Colon (tissue), 2 donors: Measurements from ENCODE around the gene MAP4K3.
"Not testable (repeated sequence)": the region's sequence is repeated elsewhere in the genome, so short reads cannot be mapped to it uniquely, and the experiment has no call there.

Experiments used
- FAIRE-seq: peaks from 2 replicates; lab custom pipeline; 2012; peaks lifted over from hg19 to GRCh38; lab: Jason Lieb, UNC
- donor health status: control.
- donor health status: control.

MAP4K3 gene

DNA sequence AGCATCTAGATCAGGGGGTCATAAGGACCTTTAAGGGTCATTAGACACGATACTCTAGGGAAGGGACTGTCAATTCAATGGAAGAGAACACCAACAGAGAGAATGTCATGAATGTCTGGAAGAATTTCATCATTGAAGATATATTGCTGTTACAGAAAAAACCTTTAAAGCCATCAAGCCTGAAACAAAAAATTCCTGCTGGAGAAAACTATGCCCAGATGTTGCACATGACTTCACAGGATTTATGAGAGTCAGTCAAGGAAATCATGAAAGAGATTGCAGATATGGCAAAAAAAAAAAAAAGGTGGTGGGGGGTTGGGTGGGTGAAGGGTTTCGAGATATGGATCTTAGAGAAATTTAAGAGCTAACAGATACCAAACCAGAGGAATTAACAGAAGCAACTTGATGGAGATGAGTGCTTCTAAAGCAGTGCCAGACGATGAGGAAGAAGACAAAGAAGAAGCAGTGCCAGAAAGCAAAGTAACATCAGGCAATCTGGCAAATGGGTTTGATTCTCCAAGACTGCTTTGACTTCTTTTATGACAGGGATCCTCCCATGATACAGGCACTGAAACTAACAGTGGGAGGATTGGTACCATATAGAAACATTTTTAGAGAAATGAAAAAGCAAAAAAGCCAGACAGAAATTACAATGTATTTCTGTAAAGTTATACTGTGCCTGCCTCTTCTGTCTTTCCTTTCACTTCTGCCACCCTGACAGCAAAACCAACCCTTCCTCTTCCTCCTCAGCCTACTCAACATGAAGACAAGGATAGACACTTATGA lies 28.5 kb downstream of the MAP4K3 start:
- FAIRE-seq = no peak

DNA sequence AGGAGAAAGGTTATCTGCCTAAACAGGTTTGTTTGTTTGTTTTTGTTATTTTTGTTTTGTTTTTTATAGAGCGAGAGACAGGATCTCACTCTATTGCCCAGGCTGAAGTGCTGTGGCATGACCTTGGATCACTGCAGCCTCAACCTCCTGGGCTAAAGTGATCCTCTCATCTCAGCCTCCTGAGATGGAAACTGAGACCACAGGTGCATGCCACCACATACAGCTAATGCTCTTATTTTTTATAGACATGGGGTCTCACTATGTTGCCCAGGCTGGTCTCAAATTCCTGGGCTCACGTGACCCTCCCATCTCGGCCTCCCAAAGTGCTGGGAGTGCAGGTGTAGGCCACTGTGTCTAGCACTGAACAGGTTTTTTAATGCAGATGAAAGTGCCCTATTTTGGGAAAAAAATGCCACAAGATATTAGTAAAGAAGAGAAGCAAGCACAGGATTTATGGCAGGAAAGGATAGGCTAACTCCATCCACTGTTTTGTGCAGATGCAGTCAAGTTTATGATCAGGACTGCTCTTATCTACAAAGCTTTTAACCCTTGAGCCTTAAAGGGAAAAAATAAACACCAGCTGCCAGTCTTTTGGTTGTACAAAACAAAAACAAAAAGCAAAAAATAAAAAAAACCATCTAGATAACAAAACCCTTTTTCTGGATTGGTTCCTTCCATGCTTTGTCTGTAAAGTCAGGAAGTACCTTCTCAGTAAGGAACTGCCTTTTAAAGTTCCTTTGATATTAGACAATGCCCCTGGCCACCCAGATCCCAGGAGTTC lies 29.4 kb downstream of the MAP4K3 start:
- FAIRE-seq = no peak

DNA sequence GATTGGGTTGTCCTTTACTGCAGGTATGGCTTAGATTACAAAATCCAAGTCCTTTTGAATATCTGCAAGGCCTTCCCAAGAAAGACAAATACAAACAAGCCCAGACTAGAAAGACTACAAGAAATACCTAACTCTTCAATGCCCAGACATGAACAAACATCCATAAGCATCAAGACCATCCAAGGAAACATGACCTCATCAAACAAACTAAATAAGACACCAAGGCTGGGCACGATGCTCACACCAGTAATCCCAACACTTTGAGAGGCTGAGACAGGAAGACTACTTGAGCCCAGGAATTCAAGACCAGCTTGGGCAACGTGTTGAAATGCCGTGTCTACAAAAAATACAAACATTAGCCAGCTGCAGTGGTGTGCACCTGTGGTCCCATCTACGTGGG lies 31.7 kb downstream of the MAP4K3 start:
- FAIRE-seq = no peak

DNA sequence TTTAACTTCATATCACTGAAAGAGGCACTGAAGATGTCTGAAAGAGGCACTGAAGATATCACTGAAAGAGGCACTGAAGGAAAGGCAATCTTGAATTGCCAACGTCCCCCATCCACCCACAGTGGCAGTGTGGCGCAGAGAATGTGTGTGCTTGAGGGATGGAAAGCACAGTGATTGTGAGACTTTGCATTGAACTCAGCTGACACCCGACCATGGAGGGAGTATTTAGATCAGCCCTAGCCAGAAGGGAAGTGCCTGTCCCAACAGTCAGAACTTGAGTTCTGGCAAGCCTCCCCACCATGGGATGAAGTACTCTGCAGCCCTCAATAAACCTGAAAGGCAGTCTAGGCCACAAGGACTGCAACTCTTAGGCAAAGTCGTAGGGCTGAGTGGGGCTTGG lies 33.8 kb downstream of the MAP4K3 start:
- FAIRE-seq = no peak

DNA sequence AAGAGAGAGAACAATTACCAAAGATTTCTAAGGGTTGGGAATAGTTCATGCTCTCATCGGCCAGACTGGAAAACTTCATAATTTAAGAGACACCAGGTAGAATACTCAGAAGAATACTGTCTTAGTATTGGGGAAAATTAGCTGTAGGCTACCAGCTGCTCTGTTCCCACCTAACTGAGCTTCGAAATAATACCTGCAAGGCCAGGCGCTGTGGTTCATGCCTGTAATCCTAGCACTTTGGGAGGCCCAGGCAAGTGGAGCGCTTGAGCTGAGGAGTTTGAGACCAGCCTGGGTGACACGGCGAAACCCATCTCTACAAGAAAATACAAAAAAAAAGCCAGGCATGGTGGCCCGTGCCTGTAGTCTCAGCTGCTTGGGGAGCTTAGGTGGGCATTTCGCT lies 35.8 kb downstream of the MAP4K3 start:
- FAIRE-seq = no peak

DNA sequence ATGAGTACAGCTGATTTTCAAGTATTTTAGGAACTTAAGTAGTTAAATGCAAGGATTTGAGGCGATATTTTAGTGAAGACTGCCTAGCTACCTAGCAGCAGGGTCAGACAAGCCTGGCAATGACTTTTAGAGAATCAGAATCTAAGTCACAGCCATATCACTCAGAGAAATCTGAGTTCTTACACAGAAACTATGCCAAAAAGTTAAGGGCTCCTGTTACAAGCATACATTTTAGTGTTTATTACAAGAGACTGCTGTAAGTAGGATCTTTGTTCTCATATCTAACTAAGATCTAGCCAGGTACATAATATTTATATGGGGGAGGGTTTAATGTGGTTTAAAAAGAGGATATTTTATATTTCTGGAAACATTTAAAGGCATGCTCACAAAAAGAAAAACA lies 37.5 kb downstream of the MAP4K3 start:
- FAIRE-seq = no peak

DNA sequence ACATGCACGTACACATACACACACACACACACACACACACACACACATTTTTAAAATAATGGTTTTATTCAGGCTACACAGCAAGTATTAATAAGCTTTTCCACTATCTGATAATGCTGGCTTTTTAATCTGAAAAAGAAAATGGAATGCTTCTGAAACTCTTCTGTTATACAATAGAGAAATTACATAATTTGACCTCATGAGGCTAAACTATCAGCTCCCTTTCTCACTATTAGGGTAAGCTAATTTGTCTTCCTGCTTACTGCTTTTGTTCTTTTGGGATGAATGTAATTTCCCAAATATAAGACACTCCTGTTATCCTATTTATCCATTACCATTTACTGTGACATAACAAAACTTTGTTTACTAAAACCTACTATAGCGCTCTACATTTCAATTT lies 41.8 kb downstream of the MAP4K3 start:
- no peak for FAIRE-seq

DNA sequence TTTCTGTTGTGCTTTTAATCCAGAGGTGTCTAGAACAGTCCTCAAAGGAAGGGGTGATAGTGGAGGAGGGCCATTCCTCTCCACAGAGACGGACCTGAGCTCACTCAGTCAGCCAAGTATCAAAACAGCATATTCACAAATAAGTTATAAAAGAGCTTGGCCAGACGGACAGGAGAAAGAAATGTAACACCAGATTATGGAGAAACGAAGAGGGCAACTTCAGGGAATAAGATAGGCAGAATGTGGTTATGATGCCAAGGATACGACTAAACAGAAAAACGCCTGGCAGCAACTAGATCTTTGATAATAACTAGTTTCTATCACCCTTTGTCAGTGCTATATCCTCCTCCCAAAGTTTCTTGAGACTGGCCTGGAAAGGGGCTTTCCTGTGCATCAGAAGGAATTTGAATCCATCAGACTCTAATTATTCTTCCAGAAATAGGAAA lies 42.5 kb downstream of the MAP4K3 start:
- FAIRE-seq = no peak

DNA sequence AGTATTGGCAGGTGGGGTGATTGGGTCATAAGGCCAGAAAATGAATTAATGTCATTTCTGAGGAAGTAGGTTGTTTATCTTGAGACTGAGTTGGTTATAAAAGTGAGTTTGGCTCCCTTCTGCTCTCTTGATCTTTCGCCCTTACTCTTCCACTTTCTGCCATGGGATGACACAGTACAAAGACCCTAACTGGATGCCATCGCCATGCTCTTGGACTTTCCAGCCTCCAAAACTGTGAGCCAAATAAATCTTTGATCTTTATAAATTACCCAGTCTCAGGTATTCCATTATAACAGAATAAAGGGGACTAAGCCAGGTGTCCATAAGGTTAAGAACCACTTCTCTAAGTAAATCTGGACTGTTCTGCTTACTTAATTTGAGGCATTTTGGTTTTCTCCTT lies 44.4 kb downstream of the MAP4K3 start:
- FAIRE-seq = no peak

DNA sequence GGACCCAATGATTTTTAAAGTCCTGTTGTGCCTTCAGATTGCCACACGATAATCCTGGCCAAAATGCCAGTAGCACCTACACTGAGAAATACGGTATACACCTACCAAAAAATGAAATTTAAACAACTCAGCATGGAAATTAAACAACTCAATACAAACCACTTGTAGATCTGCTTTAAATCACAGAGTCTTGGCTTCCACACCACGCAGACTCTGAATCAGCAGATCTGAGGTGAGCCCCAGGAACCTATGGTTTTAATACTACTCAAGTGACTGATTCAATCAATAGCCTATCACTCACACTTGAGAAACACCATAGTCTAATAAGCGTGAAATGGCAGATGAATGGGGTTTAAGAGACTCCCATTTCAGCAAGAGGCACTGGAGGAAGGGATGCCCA lies 46.9 kb downstream of the MAP4K3 start:
- no peak for FAIRE-seq

DNA sequence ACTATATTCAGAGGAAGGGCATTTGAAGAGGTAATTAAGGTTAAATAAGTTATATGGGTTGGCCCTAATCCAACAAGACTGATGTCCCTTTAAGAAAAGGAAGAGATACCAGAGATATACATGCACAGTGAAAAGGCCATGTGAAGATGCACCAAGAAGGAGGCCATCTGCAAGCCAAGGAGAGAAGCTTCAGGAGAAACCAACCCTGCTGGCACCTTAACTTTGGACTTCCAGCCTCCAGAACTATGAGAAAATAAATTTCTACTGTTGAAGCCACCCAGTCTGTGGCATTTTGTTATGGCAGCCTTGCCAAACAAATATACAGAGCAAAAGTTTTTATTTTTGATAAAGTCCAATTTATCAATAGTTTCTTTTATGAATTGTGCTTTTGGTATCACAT lies 51.0 kb downstream of the MAP4K3 start:
- no peak for FAIRE-seq

DNA sequence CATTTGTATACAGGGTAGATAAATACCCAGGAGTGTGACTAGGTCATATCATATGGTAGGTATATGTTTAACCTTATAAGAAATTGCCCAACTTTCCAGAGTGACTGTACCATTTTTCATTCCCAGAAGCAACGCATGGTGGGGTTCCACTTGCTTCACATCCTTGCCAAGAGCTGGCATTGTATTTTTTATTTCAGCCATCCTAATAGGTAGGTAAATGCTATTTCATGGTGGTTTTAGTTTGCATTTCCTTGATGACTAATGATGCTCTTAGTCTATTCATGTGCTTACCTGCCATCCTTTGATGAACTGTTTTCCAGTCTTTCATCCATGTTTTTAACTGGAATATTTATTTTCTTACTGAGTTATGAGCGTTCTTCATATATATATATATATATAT lies 51.9 kb downstream of the MAP4K3 start:
- FAIRE-seq = no peak

DNA sequence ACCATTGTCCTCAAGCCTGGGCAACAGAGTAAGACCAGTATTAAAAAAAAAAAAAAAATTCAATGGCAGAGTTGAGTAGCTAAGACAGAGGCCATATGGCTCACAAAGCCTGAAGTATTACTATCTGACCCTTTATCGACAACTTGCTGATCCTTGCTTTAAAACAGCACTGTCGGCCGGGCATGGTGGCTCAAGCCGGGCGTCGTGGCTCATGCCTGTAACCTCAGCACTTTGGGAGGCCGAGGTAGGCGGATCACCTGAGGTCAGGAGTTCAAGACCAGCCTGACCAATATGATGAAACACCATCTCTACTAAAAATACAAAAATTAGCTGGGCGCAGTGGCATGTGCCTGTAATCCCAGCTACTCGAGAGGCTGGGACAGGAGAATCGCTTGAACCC lies 53.0 kb downstream of the MAP4K3 start:
- FAIRE-seq = not testable (repeated sequence)

DNA sequence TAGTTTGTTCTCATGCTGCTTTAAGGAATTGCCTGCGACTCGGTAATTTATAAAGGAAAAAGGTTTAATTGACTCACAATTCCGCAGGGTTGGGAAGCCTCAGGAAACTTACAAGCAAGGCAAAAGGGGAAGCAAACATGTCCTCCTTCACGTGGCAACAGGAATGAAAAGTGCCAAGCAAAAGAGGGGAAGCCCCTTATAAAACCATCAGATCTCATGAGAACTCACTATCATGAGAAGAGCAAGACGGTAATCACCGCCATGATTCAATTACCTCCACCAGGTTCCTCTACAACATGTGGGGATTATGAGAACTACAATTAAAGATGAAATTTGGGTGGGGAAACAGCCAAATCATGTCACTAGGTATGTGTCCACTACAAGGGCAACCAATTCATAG lies 53.9 kb downstream of the MAP4K3 start:
- no peak for FAIRE-seq

DNA sequence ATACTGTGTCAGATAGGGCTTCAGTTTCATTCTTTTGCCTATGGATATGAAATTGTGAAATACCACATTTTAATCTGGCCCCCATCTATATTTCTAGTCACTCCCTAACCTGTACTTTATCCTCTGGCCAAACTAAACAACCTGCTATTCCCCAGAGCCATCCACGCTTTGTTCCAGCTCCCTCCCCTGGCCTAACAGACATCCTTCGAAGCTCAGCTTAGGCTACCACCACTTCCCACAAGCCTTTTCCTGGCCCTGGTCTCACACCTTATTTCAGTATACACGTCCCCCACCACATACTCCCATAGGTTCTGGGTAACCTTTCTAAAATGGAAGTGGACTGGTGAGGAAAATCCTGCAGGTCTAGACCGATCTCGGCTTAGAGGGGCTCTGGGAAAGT lies 55.4 kb downstream of the MAP4K3 start:
- FAIRE-seq = no peak

DNA sequence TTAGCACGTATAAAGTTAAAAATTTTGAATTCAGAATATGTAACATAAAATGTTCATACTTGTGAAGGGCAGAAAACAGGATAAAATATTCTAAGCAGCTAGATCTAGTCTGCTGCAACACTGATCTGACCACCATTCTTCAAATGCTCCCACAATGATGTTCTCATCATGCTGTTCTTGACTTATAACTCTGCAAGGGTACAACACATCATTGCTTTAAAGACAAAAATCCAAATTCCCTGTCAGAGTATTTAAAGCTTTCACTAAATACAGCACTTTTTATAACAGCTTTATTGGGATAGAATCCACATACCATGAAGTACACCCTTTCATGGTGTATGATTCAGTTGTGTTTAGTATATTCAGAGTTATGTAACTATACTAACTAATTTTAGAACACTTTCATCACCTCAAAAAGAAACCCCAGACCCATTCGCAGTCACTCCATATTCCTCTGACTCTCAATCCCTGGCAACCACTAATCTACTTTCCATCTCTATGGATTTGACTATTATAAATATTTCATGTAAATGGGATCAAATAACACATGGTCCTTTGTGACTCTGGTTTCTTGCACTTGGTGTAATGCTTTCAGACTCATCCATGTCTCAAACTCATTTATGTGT lies 56.4 kb downstream of the MAP4K3 start:
- no peak for FAIRE-seq

DNA sequence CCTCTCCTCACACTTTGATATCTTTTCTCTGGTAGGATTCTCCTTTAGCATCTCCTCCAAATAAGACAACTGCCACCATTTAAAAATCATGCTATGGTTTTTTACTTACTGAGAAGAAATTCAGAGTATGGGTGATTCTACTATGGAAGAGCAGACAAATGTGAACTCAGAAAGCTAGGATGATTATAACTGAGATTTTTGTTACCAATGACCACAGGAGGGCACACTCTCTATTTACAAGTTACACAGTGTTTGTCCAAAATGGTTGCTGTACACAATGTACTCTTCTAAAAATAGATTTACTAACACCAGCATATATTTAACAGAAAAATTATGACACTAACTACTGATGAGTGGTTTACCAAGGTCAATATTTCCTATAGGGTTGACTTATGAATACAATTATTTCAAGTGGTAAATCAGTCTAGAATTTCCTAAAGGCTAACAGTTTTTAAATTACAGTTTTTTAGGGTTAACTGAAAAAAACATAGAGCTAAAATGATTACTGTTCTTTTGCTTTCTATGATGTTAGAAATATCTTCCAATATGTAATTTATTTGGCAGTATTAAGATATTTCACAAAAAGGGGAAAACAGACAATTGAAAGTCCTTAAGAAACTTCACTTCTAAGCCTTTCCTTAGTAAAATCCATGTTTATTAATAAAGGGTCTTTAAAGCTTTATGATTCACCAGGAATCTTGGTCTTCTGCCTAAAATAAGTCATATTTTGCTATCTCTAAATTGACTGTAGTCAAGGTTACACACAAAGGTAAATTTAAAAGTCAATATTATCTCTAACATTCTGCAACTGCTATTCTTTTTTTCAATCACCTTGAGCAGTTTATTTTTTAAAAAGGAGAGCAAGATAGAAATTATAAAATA lies 57.2 kb downstream of the MAP4K3 start:
- FAIRE-seq = peak; percentile 79

DNA sequence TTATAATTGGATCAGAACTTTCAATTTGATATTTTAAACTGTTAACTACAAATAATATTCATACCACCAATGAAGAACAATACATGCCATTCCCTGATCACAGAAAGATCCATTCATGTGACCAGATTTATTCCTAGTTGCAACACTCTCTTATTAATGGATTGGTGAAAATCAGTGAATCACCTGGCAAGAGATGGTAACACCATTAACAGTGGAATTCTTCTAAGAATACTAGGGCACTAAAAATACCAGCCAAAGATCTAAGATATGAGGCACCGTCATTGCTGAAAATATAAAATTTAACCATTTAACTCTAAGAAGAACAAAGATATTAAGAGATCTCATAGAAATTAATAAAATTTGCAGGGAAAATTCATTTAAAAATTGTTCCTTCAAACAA lies 58.1 kb downstream of the MAP4K3 start:
- no peak for FAIRE-seq

DNA sequence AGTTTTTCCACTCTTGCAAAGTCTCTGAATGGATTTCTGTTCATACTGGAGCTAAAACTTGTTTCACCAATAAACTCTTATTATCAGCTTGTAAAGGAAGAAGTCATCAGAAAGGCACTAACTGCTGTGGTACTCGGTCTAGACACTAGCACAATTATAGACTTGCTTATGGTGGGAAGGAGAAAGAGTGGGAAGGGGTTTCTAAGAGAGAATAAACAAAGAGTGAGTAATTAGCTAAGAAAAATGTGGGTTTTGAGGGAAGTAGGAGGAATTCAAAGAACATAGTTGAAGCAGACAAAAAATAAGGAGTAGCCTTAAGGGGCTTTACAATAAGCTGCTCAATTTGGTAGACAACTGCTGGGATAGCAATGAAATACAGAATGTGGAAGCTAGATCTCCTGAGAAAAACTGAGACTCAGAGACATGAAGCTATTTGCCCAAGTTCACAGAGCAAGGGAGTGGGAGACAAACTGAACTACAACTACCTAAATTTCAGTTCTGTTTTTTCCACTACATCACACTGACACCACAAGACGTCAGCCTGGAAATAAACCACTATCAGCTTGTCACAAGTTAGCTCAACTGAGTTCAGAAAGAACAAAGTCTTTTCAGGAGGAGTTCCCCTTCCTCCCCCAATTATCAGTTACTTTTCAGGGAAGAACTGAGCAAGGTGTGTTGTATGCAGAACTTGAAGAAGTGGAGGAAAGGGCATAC lies 59.7 kb downstream of the MAP4K3 start:
- FAIRE-seq = no peak

DNA sequence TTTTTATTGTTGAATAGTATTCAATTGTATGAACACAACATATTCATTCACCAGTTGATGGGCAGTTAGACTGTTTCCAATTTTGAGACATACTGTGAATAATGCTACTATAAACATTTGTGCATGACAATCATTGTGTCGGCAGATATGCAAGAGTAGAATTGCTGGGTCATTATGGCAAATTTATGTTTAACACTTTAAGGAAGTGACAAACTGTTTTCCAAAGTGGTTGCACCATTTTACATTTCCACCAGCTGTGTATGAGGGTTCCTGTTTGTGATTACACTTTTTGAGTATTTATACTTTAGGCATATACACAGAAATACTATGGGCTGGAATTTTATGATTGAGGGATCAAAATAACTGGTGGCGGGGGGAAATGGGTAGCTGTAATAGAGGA lies 61.2 kb downstream of the MAP4K3 start:
- no peak for FAIRE-seq

DNA sequence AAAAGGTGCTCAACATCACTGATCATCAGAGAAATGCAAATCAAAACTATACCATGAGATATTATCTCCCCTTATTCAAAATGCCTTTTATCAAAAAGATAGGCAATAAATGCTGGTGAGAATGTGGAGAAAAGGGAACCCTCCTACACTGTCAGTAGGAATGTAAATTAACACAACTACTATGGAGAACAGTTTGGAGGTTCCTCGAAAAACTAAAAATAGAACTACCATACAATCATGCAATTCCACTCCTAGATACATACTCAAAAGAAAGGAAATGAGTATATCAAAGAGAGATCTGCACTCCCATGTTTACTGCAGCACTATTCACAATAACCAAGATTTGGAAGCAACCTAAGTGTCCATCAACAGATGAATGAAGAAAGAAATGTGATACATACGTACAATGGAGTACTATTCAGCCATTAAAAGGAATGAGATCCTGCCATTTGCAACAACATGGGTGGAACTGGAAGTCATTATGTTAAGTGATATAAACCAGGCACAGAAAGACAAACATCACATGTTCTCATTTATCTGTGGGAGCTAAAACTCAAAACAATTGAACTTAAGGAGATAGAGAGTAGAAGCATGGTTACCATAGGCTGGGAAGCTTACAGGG lies 63.8 kb downstream of the MAP4K3 start:
- no peak for FAIRE-seq
